HCT116 (cell line): ENCODE measurements around the gene RNF152. TPM values are rescaled to one million over a fixed set of nuclear protein-coding genes. Genes with fewer than 3 reads are reported as not detected.

Experiments used
- ATAC-seq: fragments of 200-7000 bp; cut with Tn5 transposase; 2 replicates; pipeline ENCODE4 v1.9.1; 2020; ENCODE audit warnings: mild to moderate bottlenecking, moderate library complexity
- BruUV-seq: library from RNA; stranded (reverse); fragments of 400-500 nt; replicated peaks from 2 replicates; lab custom pipeline; 2021; lab: Mats Ljungman, UMichigan
- CTCF ChIA-PET: fragments of 300-600 bp; sonication (Branson Sonifier 250); formaldehyde crosslinking; loops from one replicate; lab custom pipeline; 2021; ENCODE audit warnings: antibody characterized with exemption; lab: Charles Lee
- POLR2A ChIA-PET: fragments of 300-600, 350-600 bp; sonication (Branson Sonifier 250); formaldehyde crosslinking; loops from one replicate; lab custom pipeline; 2021; ENCODE audit warnings: antibody characterized with exemption; lab: Charles Lee
- RAD21 ChIA-PET, 2 experiments: fragments of 300-600 bp; sonication (Branson Sonifier 250); formaldehyde crosslinking; loops; one replicate each; lab custom pipeline; 2023; ENCODE audit warnings: low total read pairs in 2 of 2; ENCODE audit not compliant: uncharacterized antibody in 2 of 2, unreplicated experiment in 2 of 2, low non-redundant PET in 1 of 2; lab: Charles Lee
- DNase-seq: peaks from one replicate; pipeline ENCODE4 v3.0.0-alpha.2; 2010; ENCODE audit warnings: low read depth, low spot score
- H2AFZ ChIP-seq: fragments of 200-600 bp; shearing (Covaris generic), sonication (generic); 2 replicates; pipeline ENCODE4 v1.6.1; 2017; ENCODE audit warnings: low read depth, mixed run types, mixed read lengths, antibody characterized with exemption, low read length; ENCODE audit not compliant: poor library complexity, severe bottlenecking
- H3K27ac ChIP-seq: 2 replicates; pipeline ENCODE4 v1.5.1; 2012; ENCODE audit warnings: low read depth, low read length
- H3K27me3 ChIP-seq: fragments of 200-600 bp; sonication (generic); 2 replicates; pipeline ENCODE4 v1.6.1; 2016; ENCODE audit warnings: mixed run types, low read length, mixed read lengths; ENCODE audit not compliant: insufficient read depth
- H3K36me3 ChIP-seq, 2 experiments: fragments of 200-500 bp in 1 of 2; fragments of 200-600 bp in 1 of 2; sonication (Bioruptor generic) in 1 of 2; sonication (generic) in 1 of 2; 2 replicates each; pipeline versions ENCODE4 v1.5.1 to v1.6.1; 2014 to 2016; ENCODE audit warnings: low read length in 2 of 2, inconsistent platforms in 1 of 2, mixed read lengths in 1 of 2, mixed run types in 1 of 2; ENCODE audit not compliant: insufficient read depth in 2 of 2, control insufficient read depth in 1 of 2
- H3K4me1 ChIP-seq, 2 experiments: fragments of 200-600 bp in 1 of 2; sonication (generic) in 1 of 2; 2 replicates each; pipeline versions ENCODE4 v1.5.1 to v1.6.1; 2012 to 2017; ENCODE audit warnings: low read length in 2 of 2, inconsistent platforms in 1 of 2, mild to moderate bottlenecking in 1 of 2, mixed read lengths in 1 of 2, mixed run types in 1 of 2, moderate library complexity in 1 of 2; ENCODE audit not compliant: insufficient read depth in 2 of 2, control insufficient read depth in 1 of 2
- H3K4me2 ChIP-seq: fragments of 200-600 bp; sonication (generic); 2 replicates; pipeline ENCODE4 v1.6.1; 2017; ENCODE audit warnings: mixed run types, low read length, mixed read lengths
- H3K4me3 ChIP-seq, 2 experiments: fragments of 200-600 bp in 1 of 2; sonication (generic) in 1 of 2; replicated peaks in 1 of 2; 2 replicates each; pipeline ENCODE4 v1.5.1; 2011 to 2016; ENCODE audit warnings: low read length in 2 of 2, control low read depth in 1 of 2, low read depth in 1 of 2, mild to moderate bottlenecking in 1 of 2, mixed read lengths in 1 of 2, mixed run types in 1 of 2
- H3K79me2 ChIP-seq: fragments of 200-600 bp; sonication (generic); 2 replicates; pipeline ENCODE4 v1.6.1; 2017; ENCODE audit warnings: mild to moderate bottlenecking, mixed run types, low read length, moderate library complexity, mixed read lengths; ENCODE audit not compliant: insufficient read depth
- H3K9ac ChIP-seq: fragments of 200-600 bp; sonication (generic); 2 replicates; pipeline ENCODE4 v1.6.1; 2016; ENCODE audit warnings: low read length, mixed read lengths
- H3K9me2 ChIP-seq: fragments of 200-600 bp; sonication (generic), shearing (Covaris generic); 2 replicates; pipeline ENCODE4 v1.6.1; 2017; ENCODE audit warnings: mixed run types, mild to moderate bottlenecking, moderate library complexity; ENCODE audit not compliant: insufficient read depth
- H3K9me3 ChIP-seq, 2 experiments: fragments of 200-500 bp in 1 of 2; fragments of 200-600 bp in 1 of 2; sonication (Bioruptor generic) in 1 of 2; sonication (generic) in 1 of 2; 2 replicates each; pipeline ENCODE4 v1.6.1; 2014 to 2017; ENCODE audit warnings: low read length in 2 of 2, mixed read lengths in 2 of 2, inconsistent platforms in 1 of 2, low read depth in 1 of 2, mild to moderate bottlenecking in 1 of 2, mixed run types in 1 of 2, moderate library complexity in 1 of 2; ENCODE audit not compliant: control insufficient read depth in 1 of 2, insufficient read depth in 1 of 2
- H4K20me1 ChIP-seq: fragments of 200-600 bp; sonication (generic), shearing (Covaris generic); 2 replicates; pipeline ENCODE4 v1.6.1; 2017; ENCODE audit warnings: mixed run types, mild to moderate bottlenecking, moderate library complexity; ENCODE audit not compliant: insufficient read depth
- ATF3 ChIP-seq: IDR thresholded peaks from 2 replicates; pipeline ENCODE4 v1.6.1; 2012
- CBX3 ChIP-seq: IDR thresholded peaks from 2 replicates; pipeline ENCODE4 v1.6.1; 2012; ENCODE audit warnings: low read depth
- CEBPB ChIP-seq: IDR thresholded peaks from 2 replicates; pipeline ENCODE4 v1.6.1; 2012; ENCODE audit warnings: low read depth
- ELF1 ChIP-seq: IDR thresholded peaks from 2 replicates; pipeline ENCODE4 v1.6.1; 2012; ENCODE audit warnings: low read depth, borderline replicate concordance
- EZH2 ChIP-seq: fragments of 200-600 bp; sonication (generic); IDR thresholded peaks from 2 replicates; pipeline ENCODE4 v1.6.1; 2017; ENCODE audit warnings: antibody characterized with exemption, mixed run types
- FOSL1 ChIP-seq: IDR thresholded peaks from 2 replicates; pipeline ENCODE4 v1.6.1; 2012; ENCODE audit warnings: low read depth
- JUND ChIP-seq: IDR thresholded peaks from 2 replicates; pipeline ENCODE4 v1.6.1; 2012
- MAX ChIP-seq: IDR thresholded peaks from 2 replicates; pipeline ENCODE4 v1.6.1; 2012
- POLR2A ChIP-seq: IDR thresholded peaks from 2 replicates; pipeline ENCODE4 v1.7.0; 2011; ENCODE audit warnings: borderline replicate concordance; ENCODE audit not compliant: insufficient read depth, insufficient read length; ENCODE audit errors: extremely low read depth
- POLR2AphosphoS5 ChIP-seq: IDR thresholded peaks from 2 replicates; pipeline ENCODE4 v1.6.1; 2011; ENCODE audit warnings: mild to moderate bottlenecking, low read depth, low read length, moderate library complexity
- SIN3A ChIP-seq: IDR thresholded peaks from 2 replicates; pipeline ENCODE4 v1.6.1; 2012; ENCODE audit warnings: low read depth
- SP1 ChIP-seq: IDR thresholded peaks from 2 replicates; pipeline ENCODE4 v1.6.1; 2012; ENCODE audit warnings: low read depth
- SRF ChIP-seq: IDR thresholded peaks from 2 replicates; pipeline ENCODE4 v1.6.1; 2012; ENCODE audit warnings: low read depth
- TCF7L2 ChIP-seq: IDR thresholded peaks from 2 replicates; pipeline ENCODE4 v1.7.0; 2011; ENCODE audit warnings: borderline replicate concordance, inconsistent platforms; ENCODE audit not compliant: insufficient read depth, insufficient read length; ENCODE audit errors: extremely low read depth
- ZFX ChIP-seq: fragments of 450-650 bp; IDR thresholded peaks from 2 replicates; pipeline ENCODE4 v1.6.1; 2017
- intact Hi-C: fragments of 100-400 bp; cut with micrococcal nuclease; formaldehyde crosslinking; loops from 2 replicates; pipeline ENCODE4 v1.10.0; 2022
- total RNA-seq: library from RNA; stranded (reverse); gene quantifications from one replicate; pipeline ENCODE4 v1.2.1, GENCODE V29; 2021; ENCODE audit not compliant: unreplicated experiment
- TF ChIP-seq, protein P1 (sequence below): IDR thresholded peaks from 2 replicates; pipeline ENCODE4 v1.6.1; 2011; ENCODE audit warnings: mild to moderate bottlenecking, low read length, moderate library complexity; ENCODE audit not compliant: insufficient replicate concordance; ENCODE audit errors: extremely low read depth
- TF ChIP-seq, protein P2 (sequence below), 3 experiments: fragments of 200-600 bp in 1 of 3; sonication (generic) in 1 of 3; IDR thresholded peaks in 2 of 3; conservative IDR thresholded peaks in 1 of 3; 2 replicates each; pipeline ENCODE4 v1.5.1; 2012 to 2017; ENCODE audit warnings: low read depth in 2 of 3, low read length in 2 of 3, antibody characterized with exemption in 1 of 3, borderline replicate concordance in 1 of 3, control low read depth in 1 of 3, mild to moderate bottlenecking in 1 of 3, mixed read lengths in 1 of 3, mixed run types in 1 of 3, moderate library complexity in 1 of 3; ENCODE audit not compliant: insufficient read depth in 1 of 3

The RNF152 gene
- total RNA-seq, 1 experiment from 2014 or later = 0.47 TPM

DNA sequence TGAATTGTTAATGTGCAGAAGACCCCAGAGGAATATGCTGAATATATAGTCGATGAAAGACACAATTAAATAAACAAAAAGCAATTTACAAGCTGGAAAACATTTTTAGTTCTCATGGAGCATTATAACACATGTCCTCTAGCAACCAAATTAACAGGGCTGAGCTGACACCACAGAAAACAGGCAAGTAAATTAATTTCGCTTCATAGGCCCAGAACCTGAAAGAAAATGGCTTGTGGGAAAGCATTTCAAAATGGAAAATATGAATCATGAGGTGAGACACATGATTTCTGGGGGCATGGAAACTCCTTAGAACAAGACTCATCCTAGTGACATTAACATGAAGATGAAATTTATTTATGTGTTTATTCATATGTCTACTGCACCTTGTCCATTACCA, 25.0 kb upstream of the RNF152 start:
- H3K36me3 ChIP-seq = no peaks in the 10 kb centered on the region
- H2AFZ ChIP-seq = no peak overlapping the region
- no peaks in the 10 kb centered on the region for H3K9me3 ChIP-seq
- ATAC-seq (no peak), DNase-seq (no peak)
- H4K20me1 ChIP-seq = no peaks in the 10 kb centered on the region
- H3K4me3 ChIP-seq = no peak overlapping the region
- TF ChIP-seq CBX3 = no peak
- ChIA-PET RAD21 (no interaction called here), CTCF (no interaction called here), POLR2A (no interaction called here)
- H3K27me3 ChIP-seq = no peaks in the 10 kb centered on the region
- intact Hi-C loops = no loop called here
- H3K9ac ChIP-seq = no peak overlapping the region
- no TSS peak for BruUV-seq
- no peak overlapping the region for H3K4me2 ChIP-seq
- H3K27ac ChIP-seq = no peak overlapping the region
- H3K9me2 ChIP-seq = no peaks in the 10 kb centered on the region
- H3K4me1 ChIP-seq = no peaks in the 10 kb centered on the region
- no peaks in the 10 kb centered on the region for H3K79me2 ChIP-seq

- no peak for DNase-seq
- H3K9ac ChIP-seq = no peak overlapping the region
- H3K4me3 ChIP-seq = no peak overlapping the region
- intact Hi-C loops = no loop called here
- ChIA-PET POLR2A (no interaction called here), CTCF (no interaction called here), RAD21 (no interaction called here)
- H2AFZ ChIP-seq = no peak overlapping the region
- H3K4me2 ChIP-seq = no peak overlapping the region
- H3K9me2 ChIP-seq = no peaks in the 10 kb centered on the region
- H4K20me1 ChIP-seq = no peaks in the 10 kb centered on the region
- no peaks in the 10 kb centered on the region for H3K27me3 ChIP-seq
- H3K4me1 ChIP-seq = no peaks in the 10 kb centered on the region
- H3K27ac ChIP-seq = no peak overlapping the region
- no peaks in the 10 kb centered on the region for H3K79me2 ChIP-seq
- no TSS peak for BruUV-seq
- ATAC-seq = no peak
- H3K36me3 ChIP-seq = no peaks in the 10 kb centered on the region
- no peaks in the 10 kb centered on the region for H3K9me3 ChIP-seq
- TF ChIP-seq POLR2AphosphoS5 = no peak
- TF ChIP-seq SRF = no peak
- no peak for TF ChIP-seq SP1
- no peak for TF ChIP-seq ELF1
- no peak for TF ChIP-seq FOSL1
- no peak for TF ChIP-seq JUND
- TF ChIP-seq MAX = no peak
- no peak for TF ChIP-seq CBX3
- TF ChIP-seq EZH2 = no peak
- no peak for TF ChIP-seq ZFX
- no peak for TF ChIP-seq SIN3A
- TF ChIP-seq, protein P1, sequence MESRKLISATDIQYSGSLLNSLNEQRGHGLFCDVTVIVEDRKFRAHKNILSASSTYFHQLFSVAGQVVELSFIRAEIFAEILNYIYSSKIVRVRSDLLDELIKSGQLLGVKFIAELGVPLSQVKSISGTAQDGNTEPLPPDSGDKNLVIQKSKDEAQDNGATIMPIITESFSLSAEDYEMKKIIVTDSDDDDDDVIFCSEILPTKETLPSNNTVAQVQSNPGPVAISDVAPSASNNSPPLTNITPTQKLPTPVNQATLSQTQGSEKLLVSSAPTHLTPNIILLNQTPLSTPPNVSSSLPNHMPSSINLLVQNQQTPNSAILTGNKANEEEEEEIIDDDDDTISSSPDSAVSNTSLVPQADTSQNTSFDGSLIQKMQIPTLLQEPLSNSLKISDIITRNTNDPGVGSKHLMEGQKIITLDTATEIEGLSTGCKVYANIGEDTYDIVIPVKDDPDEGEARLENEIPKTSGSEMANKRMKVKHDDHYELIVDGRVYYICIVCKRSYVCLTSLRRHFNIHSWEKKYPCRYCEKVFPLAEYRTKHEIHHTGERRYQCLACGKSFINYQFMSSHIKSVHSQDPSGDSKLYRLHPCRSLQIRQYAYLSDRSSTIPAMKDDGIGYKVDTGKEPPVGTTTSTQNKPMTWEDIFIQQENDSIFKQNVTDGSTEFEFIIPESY = no peak
- no peak for TF ChIP-seq POLR2A
- no peak for TF ChIP-seq ATF3
- TF ChIP-seq, protein P2, sequence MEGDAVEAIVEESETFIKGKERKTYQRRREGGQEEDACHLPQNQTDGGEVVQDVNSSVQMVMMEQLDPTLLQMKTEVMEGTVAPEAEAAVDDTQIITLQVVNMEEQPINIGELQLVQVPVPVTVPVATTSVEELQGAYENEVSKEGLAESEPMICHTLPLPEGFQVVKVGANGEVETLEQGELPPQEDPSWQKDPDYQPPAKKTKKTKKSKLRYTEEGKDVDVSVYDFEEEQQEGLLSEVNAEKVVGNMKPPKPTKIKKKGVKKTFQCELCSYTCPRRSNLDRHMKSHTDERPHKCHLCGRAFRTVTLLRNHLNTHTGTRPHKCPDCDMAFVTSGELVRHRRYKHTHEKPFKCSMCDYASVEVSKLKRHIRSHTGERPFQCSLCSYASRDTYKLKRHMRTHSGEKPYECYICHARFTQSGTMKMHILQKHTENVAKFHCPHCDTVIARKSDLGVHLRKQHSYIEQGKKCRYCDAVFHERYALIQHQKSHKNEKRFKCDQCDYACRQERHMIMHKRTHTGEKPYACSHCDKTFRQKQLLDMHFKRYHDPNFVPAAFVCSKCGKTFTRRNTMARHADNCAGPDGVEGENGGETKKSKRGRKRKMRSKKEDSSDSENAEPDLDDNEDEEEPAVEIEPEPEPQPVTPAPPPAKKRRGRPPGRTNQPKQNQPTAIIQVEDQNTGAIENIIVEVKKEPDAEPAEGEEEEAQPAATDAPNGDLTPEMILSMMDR (IDR thresholded peaks at IDR 0.05 in 2 of 3, conservative IDR thresholded peaks at IDR 0.05 in 1 of 3; ENCODE audit: borderline replicate concordance in 1 of 3, insufficient read depth in 1 of 3, low read depth in 2 of 3, low read length in 2 of 3) = no peak
- TF ChIP-seq TCF7L2 = no peak
- TF ChIP-seq CEBPB = no peak
These were observed 19.7 kb upstream of the RNF152 start for GRCh38 chr18:61912476-61912875.
